ENCODE results near the gene RASL10B.
"Not testable (repeated sequence)": the region's sequence is repeated elsewhere in the genome, so short reads cannot be mapped to it uniquely, and the experiment has no call there.

Gene RASL10B

DNA sequence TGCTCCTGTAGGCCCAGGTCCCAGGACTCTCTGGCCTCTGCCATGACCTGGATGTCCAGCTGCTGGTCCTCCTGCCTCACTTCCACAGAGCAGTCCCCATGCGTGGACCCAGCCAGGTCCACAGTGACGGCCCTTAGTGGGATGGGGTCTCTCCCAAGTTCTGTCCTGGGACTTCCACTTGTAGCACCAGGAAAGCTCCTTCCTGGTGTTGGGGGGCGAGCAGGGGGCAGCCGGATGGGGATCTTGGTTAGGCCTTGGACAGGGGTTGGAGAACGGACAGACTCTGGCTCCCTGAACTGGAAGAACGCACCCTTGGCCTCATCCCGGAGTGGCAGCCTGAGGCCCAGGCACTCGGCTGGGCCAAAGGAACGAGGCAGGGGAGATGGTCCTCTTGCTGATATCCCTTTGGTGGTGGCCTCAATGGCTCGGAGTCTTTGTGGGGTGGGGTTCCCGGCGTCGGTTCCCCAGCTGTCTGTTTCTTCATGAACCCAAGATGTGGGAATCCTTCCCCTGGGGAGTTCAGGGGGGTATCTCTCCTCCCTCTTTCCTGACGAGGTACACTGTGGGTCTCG lies 14.4 kb downstream of the RASL10B start:
- Mint-ChIP-seq H3K36me3 (no peaks in the 10 kb centered on the region), H3K27ac (no peak overlapping the region), H3K4me1 (peaks cover 18% of the 10 kb centered on the region), H3K27me3 (peaks cover 29% of the 10 kb centered on the region), H3K9me3 (no peaks in the 10 kb centered on the region), H3K4me3 (no peak overlapping the region)

DNA sequence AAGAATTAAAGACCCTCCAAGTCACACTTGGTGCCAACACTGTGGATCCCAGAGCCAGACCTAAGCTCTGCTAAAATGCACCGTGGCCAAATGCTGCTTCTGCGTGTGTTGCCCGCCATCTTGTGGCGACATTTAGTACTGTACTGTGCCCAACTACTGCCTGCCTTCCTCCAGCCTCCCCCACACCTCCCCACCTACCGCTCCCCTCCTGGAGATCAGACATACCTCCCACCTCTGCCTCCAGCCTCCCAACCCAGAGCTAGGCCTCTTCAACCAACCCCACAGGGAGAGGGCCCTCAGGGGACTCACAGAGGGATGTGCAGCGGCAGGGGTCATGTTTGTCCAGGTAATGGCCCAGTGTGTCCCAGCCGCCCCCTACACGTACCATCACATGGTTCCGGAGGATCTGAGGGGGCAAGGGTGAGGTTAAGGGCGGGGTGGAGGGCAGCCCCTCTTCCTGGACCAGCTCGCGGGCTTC lies 16.1 kb downstream of the RASL10B start:
- H3K27me3 Mint-ChIP-seq = peaks cover 28% of the 10 kb centered on the region
- H3K36me3 Mint-ChIP-seq = no peaks in the 10 kb centered on the region
- H3K27ac Mint-ChIP-seq = no peak overlapping the region
- H3K4me3 Mint-ChIP-seq = no peak overlapping the region
- peaks cover 15% of the 10 kb centered on the region for H3K4me1 Mint-ChIP-seq
- no peaks in the 10 kb centered on the region for H3K9me3 Mint-ChIP-seq

DNA sequence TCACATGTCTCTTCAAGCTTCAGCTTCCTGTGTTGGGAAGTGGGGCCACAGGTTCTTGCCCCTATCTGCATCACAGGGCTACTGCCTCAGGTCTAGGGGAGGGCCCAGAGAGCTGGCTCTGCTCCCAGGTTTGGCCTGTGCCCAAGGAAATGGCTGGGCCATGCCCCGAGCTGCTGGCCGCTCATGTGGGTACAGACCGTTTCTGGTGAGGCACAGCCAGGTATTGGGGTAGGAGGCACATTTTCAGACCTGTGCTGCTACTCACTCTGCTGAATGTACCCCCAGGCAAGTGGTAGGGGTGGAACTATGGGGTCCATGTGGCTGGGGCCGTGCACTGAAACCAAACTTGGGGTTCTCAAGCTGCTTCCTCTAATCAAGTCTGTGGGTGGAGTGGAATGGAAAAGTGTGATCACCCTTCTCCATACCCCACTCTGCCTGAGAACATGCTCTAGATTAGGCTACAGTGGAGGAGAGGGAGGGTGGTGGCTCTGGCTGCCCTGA lies 17.0 kb downstream of the RASL10B start:
- Mint-ChIP-seq H3K36me3 (no peaks in the 10 kb centered on the region), H3K4me3 (no peak overlapping the region), H3K9me3 (no peaks in the 10 kb centered on the region), H3K4me1 (peaks cover 15% of the 10 kb centered on the region), H3K27ac (no peak overlapping the region), H3K27me3 (peaks cover 27% of the 10 kb centered on the region)

DNA sequence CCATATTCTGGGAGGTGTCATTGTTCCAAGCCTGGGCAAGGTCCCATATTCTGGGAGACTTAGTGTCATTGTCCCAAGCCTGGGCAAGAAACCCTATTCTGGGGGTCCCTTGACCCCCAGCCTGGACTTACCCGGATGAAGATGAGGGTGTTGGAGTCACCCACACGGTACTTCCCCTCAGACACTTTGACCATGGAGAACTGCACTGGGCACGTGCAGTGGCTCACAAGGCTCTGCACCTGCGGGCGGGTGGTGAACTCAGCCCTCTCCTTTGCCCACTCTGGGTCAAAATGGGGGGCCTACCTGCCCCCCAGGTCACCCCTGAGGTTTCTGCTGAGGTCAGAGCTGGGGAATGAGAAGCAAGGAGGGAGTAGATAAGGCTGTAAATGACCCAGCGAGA lies 17.5 kb downstream of the RASL10B start:
- peaks cover 15% of the 10 kb centered on the region for H3K4me1 Mint-ChIP-seq
- H3K27me3 Mint-ChIP-seq = peaks cover 24% of the 10 kb centered on the region
- no peaks in the 10 kb centered on the region for H3K36me3 Mint-ChIP-seq
- H3K27ac Mint-ChIP-seq = peak overlapping the region; percentile 14
- H3K4me3 Mint-ChIP-seq = no peak overlapping the region
- no peaks in the 10 kb centered on the region for H3K9me3 Mint-ChIP-seq

DNA sequence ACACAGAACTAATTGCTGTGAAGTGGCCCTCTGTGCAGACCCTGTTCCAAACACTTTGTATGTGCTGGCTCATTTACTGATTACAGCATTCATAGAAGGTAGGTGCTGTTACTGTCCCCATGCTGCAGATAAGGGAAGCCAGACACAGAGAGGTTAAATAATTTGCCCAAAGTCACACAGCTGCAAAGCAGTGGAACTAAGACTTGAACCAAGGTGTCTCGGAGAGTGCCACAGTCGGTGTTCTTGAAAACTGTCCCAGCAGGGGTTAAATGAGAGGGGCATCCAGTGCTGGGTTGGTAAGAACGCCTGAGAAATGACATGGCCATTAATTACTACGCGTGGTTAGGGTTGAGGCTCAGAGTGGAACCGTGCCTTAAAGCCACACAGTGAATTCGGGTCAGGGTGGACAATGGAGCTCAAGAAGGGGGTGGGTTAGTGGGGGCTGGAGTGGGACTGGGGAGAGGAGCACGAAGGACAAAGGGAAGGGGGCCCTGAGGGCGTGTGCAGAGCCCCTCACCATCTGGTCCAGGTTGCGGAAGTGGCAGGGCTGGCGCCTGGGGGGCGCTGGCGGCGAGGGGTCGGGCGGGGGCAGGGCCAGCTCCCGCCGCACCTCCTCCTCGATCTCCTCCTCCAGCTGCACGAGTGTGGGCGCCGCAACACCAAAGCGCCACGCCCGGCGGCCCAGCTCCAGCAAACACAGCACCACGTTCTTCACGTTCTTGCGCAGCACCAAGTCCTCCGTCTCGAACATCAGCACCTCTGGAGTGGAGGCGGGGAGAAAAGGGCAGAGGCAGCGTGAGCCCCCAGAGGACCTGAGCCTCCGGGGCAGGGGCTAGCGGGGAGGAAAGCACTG lies 18.3 kb downstream of the RASL10B start:
- Mint-ChIP-seq H3K27me3 (peaks cover 22% of the 10 kb centered on the region), H3K4me3 (no peak overlapping the region)

DNA sequence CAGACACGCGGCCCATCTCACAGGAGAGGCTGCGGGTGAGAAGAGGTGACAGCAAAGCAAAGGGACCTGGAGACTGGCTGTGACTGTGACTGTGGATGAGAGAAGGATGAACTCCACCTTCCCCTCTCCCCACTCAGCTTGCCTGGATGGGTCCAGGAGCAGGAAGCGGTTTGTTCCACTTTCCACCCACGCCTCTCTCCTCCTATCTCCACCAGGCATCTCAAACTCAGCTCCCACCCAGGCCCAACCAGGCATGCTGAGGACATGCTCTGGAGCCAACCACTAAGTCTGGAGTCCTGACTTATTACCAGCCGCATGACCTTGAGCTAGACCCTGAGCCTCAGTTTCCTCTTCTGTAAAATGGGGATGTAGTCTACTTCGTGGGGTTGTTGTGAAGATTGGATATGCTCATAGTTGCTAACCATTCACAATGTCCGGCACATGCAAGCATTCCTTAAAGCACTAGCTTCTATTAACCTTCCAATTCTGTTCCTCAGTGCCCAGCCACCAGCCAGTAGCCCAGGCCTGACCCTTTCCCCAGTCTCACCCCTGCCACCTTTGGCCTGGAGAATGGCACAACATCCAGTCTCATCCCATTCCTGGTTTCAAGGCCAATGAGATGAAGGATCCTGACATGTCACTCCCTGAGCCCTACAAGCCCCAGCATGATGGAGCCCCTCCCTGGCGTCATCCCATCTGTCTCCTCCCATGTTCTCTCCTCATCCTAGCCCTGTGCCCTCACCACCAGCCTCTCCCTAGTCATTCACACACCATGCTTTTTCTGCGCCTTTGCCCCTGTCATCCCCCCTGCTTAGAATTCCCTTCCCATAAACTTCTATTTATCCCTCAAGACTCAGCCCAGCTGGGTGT lies 19.3 kb downstream of the RASL10B start:
- peaks cover 15% of the 10 kb centered on the region for H3K4me1 Mint-ChIP-seq
- no peak overlapping the region for H3K4me3 Mint-ChIP-seq
- peak overlapping the region; percentile 51 for H3K27ac Mint-ChIP-seq
- peaks cover 22% of the 10 kb centered on the region for H3K27me3 Mint-ChIP-seq
- H3K36me3 Mint-ChIP-seq = no peaks in the 10 kb centered on the region
- H3K9me3 Mint-ChIP-seq = no peaks in the 10 kb centered on the region

More for the DNA sequence above, 18.3 kb downstream of the RASL10B start:
- Mint-ChIP-seq H3K4me1 (peaks cover 15% of the 10 kb centered on the region), H3K27ac (peak overlapping the region; percentile 59), H3K9me3 (no peaks in the 10 kb centered on the region), H3K36me3 (no peaks in the 10 kb centered on the region)

DNA sequence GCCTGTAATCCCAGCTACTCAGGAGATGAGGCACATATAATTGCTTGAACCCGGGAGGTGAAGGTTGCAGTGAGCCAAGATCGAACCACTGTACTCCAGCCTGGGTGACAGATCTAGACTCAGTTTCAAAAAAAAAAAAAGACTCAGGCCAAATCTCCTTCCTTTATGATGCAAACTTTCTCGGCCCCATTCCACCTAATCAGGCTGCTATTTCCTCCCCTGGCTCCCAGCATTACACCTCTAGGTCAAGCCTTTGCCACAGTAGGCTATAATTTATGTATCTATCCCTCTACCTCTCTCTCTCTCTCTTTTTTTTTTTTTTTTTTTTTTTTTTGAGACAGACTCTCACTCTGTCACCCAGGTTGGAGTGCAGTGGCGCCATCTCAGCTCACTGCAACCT lies 20.1 kb downstream of the RASL10B start:
- not testable (repeated sequence) for H3K9me3 Mint-ChIP-seq, H3K36me3 Mint-ChIP-seq, H3K4me3 Mint-ChIP-seq, H3K27ac Mint-ChIP-seq
- Mint-ChIP-seq H3K4me1 (peaks cover 15% of the 10 kb centered on the region), H3K27me3 (peaks cover 22% of the 10 kb centered on the region)

DNA sequence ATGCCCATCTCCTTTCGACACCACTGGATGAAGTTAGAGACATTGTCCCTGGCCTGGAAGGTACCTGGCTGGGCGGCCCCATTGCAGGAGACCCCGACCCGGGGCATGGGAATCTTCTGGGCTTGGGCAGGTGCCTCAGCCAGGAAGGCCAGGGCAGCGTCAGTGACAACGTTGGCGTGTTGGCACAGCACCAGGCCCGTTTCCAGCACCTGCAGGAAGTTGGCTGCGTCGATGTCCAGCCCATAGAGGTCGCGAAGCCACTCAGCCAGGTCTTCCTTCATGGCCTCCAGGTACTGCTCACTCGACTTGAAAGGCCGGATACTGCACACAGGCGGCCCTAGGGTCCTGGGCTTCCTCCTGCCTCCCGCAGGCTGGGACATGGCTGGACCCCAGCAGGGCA lies 21.0 kb downstream of the RASL10B start:
- Mint-ChIP-seq H3K4me1 (peaks cover 15% of the 10 kb centered on the region), H3K4me3 (no peak overlapping the region), H3K27ac (no peak overlapping the region), H3K9me3 (no peaks in the 10 kb centered on the region), H3K27me3 (peaks cover 22% of the 10 kb centered on the region), H3K36me3 (no peaks in the 10 kb centered on the region)

DNA sequence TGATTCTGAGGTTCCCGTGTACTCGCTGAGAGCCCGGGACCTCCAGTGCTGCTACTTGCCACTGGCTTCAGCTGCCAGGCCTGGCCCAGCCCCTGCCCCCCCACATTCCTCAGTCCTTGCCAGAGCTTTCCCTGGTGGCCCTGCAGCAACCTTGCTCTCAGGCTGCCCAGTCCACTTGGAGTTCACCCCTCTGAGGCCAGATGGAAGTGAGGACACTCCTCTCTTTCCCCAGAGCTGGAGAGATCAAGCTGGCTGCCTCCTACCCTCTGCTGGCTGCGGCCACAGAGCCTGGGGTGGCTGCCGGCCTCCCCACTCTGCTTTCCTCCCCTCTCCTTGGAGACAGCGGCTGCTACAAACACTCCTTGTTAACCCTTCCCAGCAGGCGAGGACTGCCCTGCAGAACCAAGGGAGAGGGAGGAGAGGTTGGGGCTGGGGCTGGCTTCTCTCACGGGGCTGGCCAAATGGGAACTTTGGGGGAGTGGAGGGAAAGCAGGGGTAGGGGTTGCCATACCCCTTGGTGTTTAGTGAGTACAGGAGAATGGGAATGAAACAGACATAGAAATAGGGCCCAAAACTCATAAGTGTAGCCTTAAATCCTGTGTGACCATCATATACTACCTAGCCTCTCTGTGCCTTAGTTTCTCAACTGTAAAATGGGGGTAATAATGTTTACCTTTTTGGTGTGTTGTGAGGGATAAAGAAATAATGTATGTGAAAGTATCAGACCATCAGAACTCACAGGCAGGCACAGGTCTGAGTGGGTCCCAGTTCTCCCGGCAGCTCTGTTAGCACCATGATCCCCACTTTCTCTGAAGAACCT lies 21.7 kb downstream of the RASL10B start, which contains the start of gene GAS2L2:
GAS2L2 (minus strand) TSS at position 295 of the 820 bp plus-strand sequence. CDS start 389 bp downstream, outside the sequence.
- no peak within 1 kb of the TSS for H3K4me3 Mint-ChIP-seq
- H3K27ac Mint-ChIP-seq = no peak within 1 kb of the TSS
- peaks cover 22% of the 10 kb centered on the region for H3K27me3 Mint-ChIP-seq
- no peaks in the 10 kb centered on the region for H3K9me3 Mint-ChIP-seq
- no peaks in the 10 kb centered on the region for H3K36me3 Mint-ChIP-seq
- peaks cover 15% of the 10 kb centered on the region for H3K4me1 Mint-ChIP-seq

DNA sequence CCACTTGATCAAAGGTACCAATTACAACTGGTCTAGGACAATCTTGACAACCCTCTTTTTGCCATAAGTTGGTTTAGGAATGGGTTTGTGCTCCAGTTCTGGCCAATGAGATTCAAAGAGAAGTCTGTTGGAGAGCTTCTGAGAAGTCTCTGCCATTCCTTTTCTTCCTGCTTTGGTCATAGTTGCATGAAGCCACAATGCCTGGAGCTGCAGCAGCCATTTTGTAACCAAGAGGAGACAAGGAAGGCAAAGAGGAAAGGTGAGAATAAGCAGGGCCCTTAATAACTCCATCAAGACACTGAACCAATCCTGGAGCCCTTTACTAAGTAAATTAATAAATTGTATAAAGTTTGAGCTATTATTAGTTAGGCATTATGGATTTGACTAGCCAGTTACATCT lies 25.8 kb downstream of the RASL10B start:
- no peaks in the 10 kb centered on the region for H3K9me3 Mint-ChIP-seq
- no peaks in the 10 kb centered on the region for H3K4me1 Mint-ChIP-seq
- H3K27ac Mint-ChIP-seq = no peak overlapping the region
- H3K36me3 Mint-ChIP-seq = no peaks in the 10 kb centered on the region
- H3K4me3 Mint-ChIP-seq = no peak overlapping the region
- H3K27me3 Mint-ChIP-seq = no peaks in the 10 kb centered on the region

DNA sequence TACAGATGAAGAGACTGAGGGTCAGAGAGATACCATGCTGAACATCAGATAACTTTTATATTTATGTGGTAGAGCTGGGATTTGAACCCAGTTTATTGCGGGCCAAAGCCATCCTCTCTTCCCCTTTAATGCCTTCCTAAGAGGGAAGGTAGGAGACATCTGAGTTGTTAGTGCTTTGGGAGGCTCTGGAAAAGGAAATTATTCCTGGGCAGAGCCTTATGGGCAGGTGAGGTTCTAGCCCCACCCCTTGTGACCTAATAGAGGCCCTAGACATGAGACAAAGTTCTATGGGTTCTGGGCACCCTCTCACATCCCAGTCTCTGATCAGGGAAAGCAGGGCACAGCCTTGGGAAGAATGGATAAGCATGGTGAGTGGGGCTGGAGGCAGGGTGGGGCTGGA lies 29.1 kb downstream of the RASL10B start, which contains the start of gene C17orf50:
C17orf50 (plus strand) TSS at position 301 of the 400 bp plus-strand sequence; CDS start at position 356, 55 bp downstream.
- Mint-ChIP-seq H3K4me1 (peaks cover 9% of the 10 kb centered on the region), H3K4me3 (no peak within 1 kb of the TSS), H3K36me3 (no peaks in the 10 kb centered on the region), H3K27me3 (no peaks in the 10 kb centered on the region), H3K27ac (no peak within 1 kb of the TSS), H3K9me3 (no peaks in the 10 kb centered on the region)

DNA sequence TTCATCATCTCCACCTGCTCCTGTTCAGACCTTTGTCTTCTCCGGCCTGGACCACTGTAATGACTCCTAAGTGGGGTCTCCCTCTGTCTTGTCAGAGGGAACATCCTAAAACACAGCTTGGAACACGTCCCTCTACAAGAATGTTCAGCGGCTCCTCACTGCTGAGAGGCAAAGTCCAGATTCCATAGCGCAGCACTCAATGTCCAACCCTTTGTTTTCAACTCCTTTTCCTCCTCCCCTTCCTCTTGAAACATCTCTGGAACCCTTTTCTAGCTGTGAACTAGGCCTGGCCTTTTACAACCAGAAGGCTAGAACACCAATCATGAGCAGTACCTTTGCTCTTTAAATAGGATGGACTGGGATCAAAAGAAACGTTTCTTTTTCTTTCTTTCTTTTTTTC lies 30.2 kb downstream of the RASL10B start:
- Mint-ChIP-seq H3K27me3 (no peaks in the 10 kb centered on the region), H3K36me3 (no peaks in the 10 kb centered on the region), H3K27ac (no peak overlapping the region), H3K9me3 (no peaks in the 10 kb centered on the region), H3K4me1 (peaks cover 9% of the 10 kb centered on the region), H3K4me3 (no peak overlapping the region)

DNA sequence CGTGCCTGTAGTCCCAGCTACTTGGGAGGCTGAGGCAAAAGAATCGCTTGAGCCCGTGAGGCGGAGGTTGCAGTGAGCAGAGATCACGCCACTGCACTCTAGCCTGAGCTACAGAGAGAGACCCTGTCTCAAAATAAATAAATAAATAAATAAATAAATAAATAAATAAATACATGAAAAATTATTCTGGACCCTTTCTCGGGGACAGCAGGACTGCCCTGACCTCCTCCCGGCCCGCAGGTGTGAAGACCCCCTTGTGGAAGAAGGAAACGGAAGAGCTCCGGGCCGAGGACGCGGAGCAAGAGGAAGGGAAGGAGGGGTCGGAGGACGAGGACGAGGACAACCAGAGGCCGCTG lies 32.3 kb downstream of the RASL10B start:
- Mint-ChIP-seq H3K27ac (no peak overlapping the region), H3K4me1 (peaks cover 9% of the 10 kb centered on the region), H3K4me3 (peak overlapping the region; percentile 93), H3K36me3 (no peaks in the 10 kb centered on the region), H3K27me3 (no peaks in the 10 kb centered on the region), H3K9me3 (no peaks in the 10 kb centered on the region)

DNA sequence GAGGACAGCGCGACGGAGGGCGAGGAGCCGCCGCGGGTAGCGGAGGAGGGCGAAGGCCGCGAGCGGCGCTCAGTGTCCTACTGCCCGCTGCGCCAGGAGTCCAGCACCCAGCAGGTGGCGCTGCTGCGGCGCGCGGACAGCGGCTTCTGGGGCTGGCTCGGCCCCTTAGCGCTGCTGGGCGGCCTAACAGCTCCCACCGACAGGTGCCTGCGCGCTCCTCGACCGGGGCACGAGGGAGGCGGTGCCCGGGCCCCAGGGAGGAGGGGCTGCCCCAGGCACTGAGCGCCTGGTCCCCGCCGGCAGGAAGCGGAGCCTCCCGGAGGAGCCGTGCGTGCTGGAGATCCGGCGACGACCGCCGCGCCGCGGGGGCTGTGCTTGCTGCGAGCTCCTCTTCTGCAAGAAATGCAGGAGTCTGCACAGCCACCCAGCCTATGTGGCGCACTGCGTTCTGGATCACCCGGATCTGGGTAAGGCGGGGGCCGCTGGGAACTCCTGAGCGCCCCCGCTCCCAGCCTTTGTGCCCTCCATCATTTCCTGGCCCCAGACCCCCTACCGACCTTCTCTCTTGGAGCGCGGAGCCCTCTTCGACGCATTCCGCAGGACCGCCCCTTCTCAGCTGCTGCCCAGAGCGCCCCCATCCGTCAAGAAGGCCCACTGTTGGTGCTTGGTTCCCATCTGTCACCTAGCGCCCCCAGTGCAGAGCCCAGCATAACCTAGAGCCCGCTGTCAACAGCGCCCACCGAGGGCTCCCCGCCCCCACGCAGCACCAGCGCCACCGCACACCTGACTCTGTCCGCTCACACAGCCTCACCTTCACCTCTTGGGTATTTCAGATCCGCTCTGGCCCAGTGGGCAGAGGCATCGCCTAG lies 32.9 kb downstream of the RASL10B start:
- H3K27me3 Mint-ChIP-seq = no peaks in the 10 kb centered on the region
- H3K4me3 Mint-ChIP-seq = peak overlapping the region; percentile 93
- H3K27ac Mint-ChIP-seq = peak overlapping the region; percentile 52
- H3K4me1 Mint-ChIP-seq = peaks cover 9% of the 10 kb centered on the region
- H3K36me3 Mint-ChIP-seq = no peaks in the 10 kb centered on the region
- H3K9me3 Mint-ChIP-seq = no peaks in the 10 kb centered on the region

Measured in activated naive CD4-positive, alpha-beta T cell treated with anti-CD3 and anti-CD28 coated beads, Interleukin-2, amount 50 U/mL, for 24 hours (primary cell).